ENCODE data around the gene MED20.

Gene MED20

DNA sequence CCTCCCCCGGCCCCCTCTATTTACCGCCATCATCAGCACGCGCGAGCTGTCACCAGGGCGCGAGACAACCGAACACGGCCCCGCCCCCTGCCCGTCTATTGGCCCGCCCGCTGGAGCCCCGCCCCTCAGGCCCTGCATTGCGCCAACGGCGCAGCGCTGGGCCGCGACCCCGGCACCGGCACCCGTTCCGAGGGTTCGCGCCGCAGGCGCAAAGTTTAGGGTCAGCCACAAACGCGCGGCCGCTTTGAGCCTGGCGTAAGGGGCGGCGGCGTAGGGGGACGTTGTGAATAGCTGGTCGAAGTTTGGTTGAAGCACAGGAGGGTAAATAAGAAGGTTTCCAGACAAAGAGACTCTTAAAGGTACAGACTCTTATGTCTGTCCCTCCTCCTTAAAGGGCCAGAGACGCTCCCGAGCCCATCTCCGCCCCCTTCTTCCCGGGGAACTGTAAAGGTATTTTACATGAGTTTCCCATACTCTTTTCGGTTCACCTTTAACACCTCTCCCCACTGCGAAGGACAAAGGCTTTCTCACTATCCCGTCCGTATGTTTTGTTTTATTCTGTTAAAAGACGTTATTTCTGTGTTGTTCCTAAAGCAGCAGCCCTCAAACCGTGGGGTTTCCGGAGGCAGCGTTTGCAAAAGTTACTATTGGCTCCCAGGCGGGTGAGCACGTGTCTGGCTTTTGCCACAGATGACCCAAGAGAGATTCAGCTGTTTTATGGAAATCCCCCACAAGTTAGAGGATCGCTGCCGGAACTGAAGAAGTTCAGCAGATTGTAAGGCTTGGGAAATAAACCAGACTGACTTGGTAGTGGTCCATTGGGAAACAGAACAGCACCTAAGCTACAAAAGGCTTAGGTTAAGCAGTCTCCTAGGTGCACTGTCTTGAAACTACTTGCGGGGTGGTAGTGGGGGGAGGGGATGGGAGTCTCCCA lies 25.4 kb downstream of the MED20 start, which contains the start of gene USP49:
USP49 (minus strand) TSS at position 76 of the 934 bp plus-strand sequence. CDS start 88,392 bp downstream, outside the sequence.
- Histone ChIP-seq H3K27me3 (ENCODE audit: control insufficient read depth, insufficient read depth, low read length) (no peaks in the 10 kb centered on the region), H3K9ac (ENCODE audit: low read length) (peak within 1 kb of the TSS; percentile 95), H3K27ac (ENCODE audit: low read length) (peak within 1 kb of the TSS; percentile 98), H3K4me1 (ENCODE audit: control insufficient read depth, low read depth, low read length) (peaks cover 22% of the 10 kb centered on the region), H3K36me3 (ENCODE audit: control insufficient read depth, low read depth, low read length) (no peaks in the 10 kb centered on the region), H3K4me3 (ENCODE audit: low read length) (peak within 1 kb of the TSS; percentile 92), H3K9me3 (ENCODE audit: control insufficient read depth, low read depth, low read length) (no peaks in the 10 kb centered on the region)

GRCh38 chr6:41894366-41895299 lies 26.3 kb downstream of the MED20 start:
- Histone ChIP-seq H3K27ac (ENCODE audit: low read length) (no peak overlapping the region), H3K27me3 (ENCODE audit: control insufficient read depth, insufficient read depth, low read length) (no peaks in the 10 kb centered on the region), H3K4me1 (ENCODE audit: control insufficient read depth, low read depth, low read length) (peaks cover 22% of the 10 kb centered on the region), H3K9me3 (ENCODE audit: control insufficient read depth, low read depth, low read length) (no peaks in the 10 kb centered on the region), H3K4me3 (ENCODE audit: low read length) (peak overlapping the region; percentile 92), H3K36me3 (ENCODE audit: control insufficient read depth, low read depth, low read length) (no peaks in the 10 kb centered on the region), H3K9ac (ENCODE audit: low read length) (peak overlapping the region; percentile 95)

DNA sequence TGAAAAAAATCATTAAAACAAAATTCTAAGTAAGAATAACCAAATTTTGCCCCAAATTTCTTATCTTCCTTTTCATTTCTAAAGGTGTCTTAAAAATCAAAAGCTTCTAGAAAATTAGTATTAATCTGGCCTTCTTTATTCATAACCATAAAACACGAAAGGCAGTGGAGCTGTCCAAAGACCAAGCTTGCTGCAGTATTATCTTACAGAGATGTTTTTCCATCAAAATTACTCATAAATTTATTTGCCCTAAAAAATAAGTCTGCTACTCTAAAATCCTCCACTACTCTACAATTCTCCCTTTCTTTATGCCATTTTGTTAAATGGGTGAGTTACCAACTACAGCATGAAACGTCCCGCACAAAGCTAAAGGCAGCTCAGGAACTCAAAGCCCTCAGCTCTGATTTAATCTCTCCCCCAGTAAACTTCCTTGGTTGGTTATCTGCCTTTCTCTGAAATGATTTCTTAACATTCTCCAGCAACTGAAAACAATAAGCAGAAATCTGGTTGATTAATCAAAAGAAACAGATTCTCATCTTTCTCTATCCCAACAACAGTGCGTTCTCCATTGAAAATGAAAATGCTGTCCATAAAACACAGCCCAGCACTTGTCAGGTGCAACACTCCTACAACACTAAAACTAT lies 27.9 kb downstream of the MED20 start:
- Histone ChIP-seq H3K4me1 (ENCODE audit: control insufficient read depth, low read depth, low read length) (peaks cover 22% of the 10 kb centered on the region), H3K4me3 (ENCODE audit: low read length) (peak overlapping the region; percentile 92), H3K36me3 (ENCODE audit: control insufficient read depth, low read depth, low read length) (no peaks in the 10 kb centered on the region), H3K27me3 (ENCODE audit: control insufficient read depth, insufficient read depth, low read length) (no peaks in the 10 kb centered on the region), H3K27ac (ENCODE audit: low read length) (no peak overlapping the region), H3K9ac (ENCODE audit: low read length) (peak overlapping the region; percentile 95), H3K9me3 (ENCODE audit: control insufficient read depth, low read depth, low read length) (no peaks in the 10 kb centered on the region)

DNA sequence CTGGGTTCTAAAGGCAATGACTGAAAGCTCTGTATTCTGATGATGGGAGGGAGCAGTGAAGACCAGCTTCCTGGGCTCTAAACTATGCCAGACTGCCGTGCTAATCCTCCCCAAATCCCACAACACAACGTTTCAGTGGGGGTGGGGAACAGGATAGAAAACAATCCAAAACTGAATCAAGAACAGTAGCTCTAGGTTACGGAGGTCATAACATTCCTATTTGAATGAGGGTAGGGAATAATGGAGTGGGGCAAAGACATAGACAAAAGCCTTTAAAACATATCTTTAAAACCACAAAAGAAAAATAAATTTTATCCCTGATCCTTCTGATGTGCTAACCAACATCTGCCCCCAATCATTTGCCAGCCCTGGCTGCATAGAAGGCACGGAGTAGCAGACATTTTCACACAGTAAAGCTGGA lies 33.6 kb downstream of the MED20 start:
- peaks cover 9% of the 10 kb centered on the region for H3K4me1 ChIP-seq (ENCODE audit: control insufficient read depth, low read depth, low read length)
- H3K4me3 ChIP-seq (ENCODE audit: low read length), result no peak overlapping the region
- no peak overlapping the region for H3K27ac ChIP-seq (ENCODE audit: low read length)
- no peak overlapping the region for H3K9ac ChIP-seq (ENCODE audit: low read length)
- H3K27me3 ChIP-seq (ENCODE audit: control insufficient read depth, insufficient read depth, low read length), result no peaks in the 10 kb centered on the region
- no peaks in the 10 kb centered on the region for H3K36me3 ChIP-seq (ENCODE audit: control insufficient read depth, low read depth, low read length)
- no peaks in the 10 kb centered on the region for H3K9me3 ChIP-seq (ENCODE audit: control insufficient read depth, low read depth, low read length)

DNA sequence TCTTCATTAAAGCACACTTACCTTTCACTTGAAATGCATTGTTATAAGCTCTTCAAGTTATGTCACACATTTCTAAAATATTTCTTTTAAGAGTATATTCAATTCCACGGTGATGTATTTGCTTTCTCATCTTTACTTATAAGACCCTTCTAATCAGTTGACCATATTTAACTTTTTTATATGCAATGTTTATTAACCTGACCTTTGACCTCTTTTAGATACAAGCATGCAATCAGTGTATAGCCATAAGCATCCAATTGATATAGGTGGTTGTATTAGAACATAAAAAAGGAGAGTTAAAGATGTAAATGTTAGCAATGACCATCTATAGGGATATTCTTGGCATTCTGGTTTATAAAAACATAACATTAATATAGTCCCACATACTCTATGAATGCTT lies 35.0 kb downstream of the MED20 start:
- Histone ChIP-seq H3K27ac (ENCODE audit: low read length) (no peak overlapping the region), H3K9me3 (ENCODE audit: control insufficient read depth, low read depth, low read length) (no peaks in the 10 kb centered on the region), H3K4me3 (ENCODE audit: low read length) (no peak overlapping the region), H3K27me3 (ENCODE audit: control insufficient read depth, insufficient read depth, low read length) (no peaks in the 10 kb centered on the region), H3K9ac (ENCODE audit: low read length) (no peak overlapping the region), H3K4me1 (ENCODE audit: control insufficient read depth, low read depth, low read length) (peaks cover 9% of the 10 kb centered on the region), H3K36me3 (ENCODE audit: control insufficient read depth, low read depth, low read length) (no peaks in the 10 kb centered on the region)

DNA sequence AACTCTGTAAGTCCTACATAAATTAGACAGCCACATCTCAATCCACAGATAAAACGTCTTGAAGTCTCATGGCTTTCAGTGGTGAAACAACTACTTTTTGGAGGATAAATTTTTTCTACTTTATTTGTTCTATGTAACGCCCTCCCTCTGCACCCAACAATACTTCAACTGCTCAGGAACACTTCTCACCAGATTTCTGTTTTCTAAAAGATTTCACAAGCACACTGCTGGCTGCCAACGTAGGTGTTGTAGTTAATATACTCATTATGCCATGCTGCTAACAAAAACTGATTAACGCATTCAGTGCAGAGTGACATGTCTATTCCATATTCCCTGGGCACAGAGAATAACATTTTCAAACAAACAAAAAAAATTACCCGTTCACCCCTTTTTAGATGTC lies 36.0 kb downstream of the MED20 start:
- Histone ChIP-seq H3K4me1 (ENCODE audit: control insufficient read depth, low read depth, low read length) (peaks cover 9% of the 10 kb centered on the region), H3K9ac (ENCODE audit: low read length) (no peak overlapping the region), H3K27ac (ENCODE audit: low read length) (no peak overlapping the region), H3K9me3 (ENCODE audit: control insufficient read depth, low read depth, low read length) (no peaks in the 10 kb centered on the region), H3K36me3 (ENCODE audit: control insufficient read depth, low read depth, low read length) (no peaks in the 10 kb centered on the region), H3K27me3 (ENCODE audit: control insufficient read depth, insufficient read depth, low read length) (no peaks in the 10 kb centered on the region), H3K4me3 (ENCODE audit: low read length) (no peak overlapping the region)

GRCh38 chr6:41881506-41881905 lies 39.4 kb downstream of the MED20 start:
- Histone ChIP-seq H3K27me3 (ENCODE audit: control insufficient read depth, insufficient read depth, low read length) (no peaks in the 10 kb centered on the region), H3K27ac (ENCODE audit: low read length) (no peak overlapping the region), H3K4me3 (ENCODE audit: low read length) (no peak overlapping the region), H3K36me3 (ENCODE audit: control insufficient read depth, low read depth, low read length) (no peaks in the 10 kb centered on the region), H3K9me3 (ENCODE audit: control insufficient read depth, low read depth, low read length) (no peaks in the 10 kb centered on the region), H3K9ac (ENCODE audit: low read length) (no peak overlapping the region), H3K4me1 (ENCODE audit: control insufficient read depth, low read depth, low read length) (no peaks in the 10 kb centered on the region)

GRCh38 chr6:41878961-41879405 lies 42.0 kb downstream of the MED20 start:
- Histone ChIP-seq H3K27me3 (ENCODE audit: control insufficient read depth, insufficient read depth, low read length) (no peaks in the 10 kb centered on the region), H3K27ac (ENCODE audit: low read length) (no peak overlapping the region), H3K4me1 (ENCODE audit: control insufficient read depth, low read depth, low read length) (no peaks in the 10 kb centered on the region), H3K36me3 (ENCODE audit: control insufficient read depth, low read depth, low read length) (no peaks in the 10 kb centered on the region), H3K9ac (ENCODE audit: low read length) (no peak overlapping the region), H3K9me3 (ENCODE audit: control insufficient read depth, low read depth, low read length) (no peaks in the 10 kb centered on the region), H3K4me3 (ENCODE audit: low read length) (no peak overlapping the region)

GRCh38 chr6:41878246-41878645 lies 42.7 kb downstream of the MED20 start:
- no peaks in the 10 kb centered on the region for H3K4me1 ChIP-seq (ENCODE audit: control insufficient read depth, low read depth, low read length)
- no peak overlapping the region for H3K9ac ChIP-seq (ENCODE audit: low read length)
- no peak overlapping the region for H3K27ac ChIP-seq (ENCODE audit: low read length)
- no peak overlapping the region for H3K4me3 ChIP-seq (ENCODE audit: low read length)
- H3K9me3 ChIP-seq (ENCODE audit: control insufficient read depth, low read depth, low read length), result no peaks in the 10 kb centered on the region
- no peaks in the 10 kb centered on the region for H3K36me3 ChIP-seq (ENCODE audit: control insufficient read depth, low read depth, low read length)
- H3K27me3 ChIP-seq (ENCODE audit: control insufficient read depth, insufficient read depth, low read length), result no peaks in the 10 kb centered on the region

DNA sequence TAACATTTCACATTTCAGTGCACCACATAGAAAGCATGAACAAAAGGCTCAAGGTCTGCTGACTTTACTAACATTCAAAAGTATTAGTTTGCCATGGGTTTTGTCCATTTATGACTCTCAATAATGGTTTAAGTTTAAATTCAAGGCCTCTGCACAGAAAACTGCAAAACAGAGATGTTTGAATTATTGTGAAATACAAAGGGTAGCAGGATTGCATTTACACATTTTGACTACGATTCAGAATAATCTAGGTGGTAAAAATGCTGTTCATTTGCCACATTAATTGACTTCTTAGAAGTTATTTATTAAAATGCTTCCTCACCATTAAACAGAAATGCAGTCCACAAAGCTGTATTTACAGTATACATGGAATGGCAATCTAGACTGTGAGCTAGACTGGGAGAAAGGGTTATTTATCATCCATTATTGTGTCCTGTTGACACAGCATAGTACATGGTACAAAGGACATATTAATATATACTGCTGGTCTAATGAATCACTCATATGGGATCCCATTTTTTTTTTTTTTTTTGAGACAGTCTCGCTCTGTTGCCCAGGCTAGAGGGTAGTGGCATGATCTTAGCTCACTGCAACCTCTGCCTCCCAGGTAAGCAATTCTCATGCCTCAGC lies 43.8 kb downstream of the MED20 start:
- Histone ChIP-seq H3K9ac (ENCODE audit: low read length) (no peak overlapping the region), H3K9me3 (ENCODE audit: control insufficient read depth, low read depth, low read length) (no peaks in the 10 kb centered on the region), H3K4me3 (ENCODE audit: low read length) (no peak overlapping the region), H3K4me1 (ENCODE audit: control insufficient read depth, low read depth, low read length) (no peaks in the 10 kb centered on the region), H3K36me3 (ENCODE audit: control insufficient read depth, low read depth, low read length) (no peaks in the 10 kb centered on the region), H3K27me3 (ENCODE audit: control insufficient read depth, insufficient read depth, low read length) (no peaks in the 10 kb centered on the region), H3K27ac (ENCODE audit: low read length) (no peak overlapping the region)
